ENCODE results near the gene TTLL9.

Gene TTLL9

GRCh38 chr20:31897541-31897940, 27.1 kb downstream of the TTLL9 start:
- no peak overlapping the region for H2AFZ ChIP-seq
- TF ChIP-seq, protein P1, sequence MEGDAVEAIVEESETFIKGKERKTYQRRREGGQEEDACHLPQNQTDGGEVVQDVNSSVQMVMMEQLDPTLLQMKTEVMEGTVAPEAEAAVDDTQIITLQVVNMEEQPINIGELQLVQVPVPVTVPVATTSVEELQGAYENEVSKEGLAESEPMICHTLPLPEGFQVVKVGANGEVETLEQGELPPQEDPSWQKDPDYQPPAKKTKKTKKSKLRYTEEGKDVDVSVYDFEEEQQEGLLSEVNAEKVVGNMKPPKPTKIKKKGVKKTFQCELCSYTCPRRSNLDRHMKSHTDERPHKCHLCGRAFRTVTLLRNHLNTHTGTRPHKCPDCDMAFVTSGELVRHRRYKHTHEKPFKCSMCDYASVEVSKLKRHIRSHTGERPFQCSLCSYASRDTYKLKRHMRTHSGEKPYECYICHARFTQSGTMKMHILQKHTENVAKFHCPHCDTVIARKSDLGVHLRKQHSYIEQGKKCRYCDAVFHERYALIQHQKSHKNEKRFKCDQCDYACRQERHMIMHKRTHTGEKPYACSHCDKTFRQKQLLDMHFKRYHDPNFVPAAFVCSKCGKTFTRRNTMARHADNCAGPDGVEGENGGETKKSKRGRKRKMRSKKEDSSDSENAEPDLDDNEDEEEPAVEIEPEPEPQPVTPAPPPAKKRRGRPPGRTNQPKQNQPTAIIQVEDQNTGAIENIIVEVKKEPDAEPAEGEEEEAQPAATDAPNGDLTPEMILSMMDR (IDR thresholded peaks at IDR 0.05) = no peak
- no peak overlapping the region for H3K27ac ChIP-seq
- H3K9me3 ChIP-seq (ENCODE audit: control insufficient read depth, low read length) = no peaks in the 10 kb centered on the region
- H3K79me2 ChIP-seq = no peaks in the 10 kb centered on the region
- no peak overlapping the region for H3K4me3 ChIP-seq (ENCODE audit: low read depth, low read length)
- no peaks in the 10 kb centered on the region for H3K27me3 ChIP-seq (ENCODE audit: control insufficient read depth, insufficient read depth, low read length)
- no peak overlapping the region for H3K9ac ChIP-seq
- H3K36me3 ChIP-seq (ENCODE audit: control insufficient read depth, insufficient read depth, low read length) = no peaks in the 10 kb centered on the region
- peaks cover 9% of the 10 kb centered on the region for H3K4me1 ChIP-seq
- H3K4me2 ChIP-seq (ENCODE audit: low read length) = no peak overlapping the region

GRCh38 chr20:31901615-31902014, 31.2 kb downstream of the TTLL9 start:
- H3K4me2 ChIP-seq (ENCODE audit: low read length) = no peak overlapping the region
- no peak overlapping the region for H3K9ac ChIP-seq
- TF ChIP-seq, protein P1 (IDR thresholded peaks at IDR 0.05) = no peak
- no peaks in the 10 kb centered on the region for H3K79me2 ChIP-seq
- no peak overlapping the region for H3K4me3 ChIP-seq (ENCODE audit: low read depth, low read length)
- H3K27me3 ChIP-seq (ENCODE audit: control insufficient read depth, insufficient read depth, low read length) = no peaks in the 10 kb centered on the region
- H3K36me3 ChIP-seq (ENCODE audit: control insufficient read depth, insufficient read depth, low read length) = no peaks in the 10 kb centered on the region
- H2AFZ ChIP-seq = no peak overlapping the region
- H3K4me1 ChIP-seq = no peaks in the 10 kb centered on the region
- H3K9me3 ChIP-seq (ENCODE audit: control insufficient read depth, low read length) = no peaks in the 10 kb centered on the region
- no peak overlapping the region for H3K27ac ChIP-seq

DNA sequence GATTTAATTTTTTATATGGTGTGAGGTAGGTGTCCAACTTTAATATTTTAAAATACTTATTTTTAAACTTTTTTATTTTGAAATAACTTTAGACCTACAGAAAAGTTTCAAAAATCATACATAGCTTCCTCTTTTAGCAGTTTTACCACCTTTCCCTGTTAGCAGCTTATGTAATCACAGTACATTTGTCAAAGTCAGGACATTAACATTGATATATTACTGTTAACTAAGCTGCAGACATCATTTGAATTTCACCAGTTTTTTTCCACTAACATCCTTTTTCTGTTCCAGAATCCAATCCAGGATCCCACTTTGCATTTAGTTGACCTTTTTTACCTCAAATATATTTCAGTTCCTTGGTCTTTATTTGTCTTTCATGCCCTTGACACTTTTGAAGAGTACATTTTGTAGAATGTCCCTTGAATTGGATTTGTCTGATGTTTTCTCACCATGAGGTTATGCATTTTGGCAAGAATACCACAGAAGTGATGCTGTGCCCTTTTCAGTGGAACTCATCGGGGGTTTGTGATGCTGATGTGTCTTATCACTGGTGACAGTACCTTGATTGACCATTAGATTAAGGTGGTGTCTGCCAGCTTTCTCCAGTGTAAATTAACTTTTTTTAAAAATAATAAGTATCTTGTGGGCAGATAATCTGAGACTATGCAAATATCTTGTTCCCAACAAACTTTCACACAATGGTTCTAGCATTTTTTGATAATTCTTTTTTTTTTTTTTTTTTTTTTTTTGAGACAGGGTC, 33.4 kb downstream of the TTLL9 start:
- no peak overlapping the region for H2AFZ ChIP-seq
- H3K36me3 ChIP-seq (ENCODE audit: control insufficient read depth, insufficient read depth, low read length) = no peaks in the 10 kb centered on the region
- H3K4me2 ChIP-seq (ENCODE audit: low read length) = no peak overlapping the region
- no peak overlapping the region for H3K27ac ChIP-seq
- no peaks in the 10 kb centered on the region for H3K27me3 ChIP-seq (ENCODE audit: control insufficient read depth, insufficient read depth, low read length)
- H3K79me2 ChIP-seq = no peaks in the 10 kb centered on the region
- H3K4me1 ChIP-seq = no peaks in the 10 kb centered on the region
- no peaks in the 10 kb centered on the region for H3K9me3 ChIP-seq (ENCODE audit: control insufficient read depth, low read length)
- no peak overlapping the region for H3K9ac ChIP-seq
- no peak overlapping the region for H3K4me3 ChIP-seq (ENCODE audit: low read depth, low read length)
- TF ChIP-seq, protein P1 (IDR thresholded peaks at IDR 0.05) = no peak

- H2AFZ ChIP-seq = no peak overlapping the region
- H3K9ac ChIP-seq = no peak overlapping the region
- no peaks in the 10 kb centered on the region for H3K36me3 ChIP-seq (ENCODE audit: control insufficient read depth, insufficient read depth, low read length)
- no peak overlapping the region for H3K27ac ChIP-seq
- H3K4me1 ChIP-seq = no peaks in the 10 kb centered on the region
- H3K4me3 ChIP-seq (ENCODE audit: low read depth, low read length) = no peak overlapping the region
- no peak overlapping the region for H3K4me2 ChIP-seq (ENCODE audit: low read length)
- H3K9me3 ChIP-seq (ENCODE audit: control insufficient read depth, low read length) = no peaks in the 10 kb centered on the region
- TF ChIP-seq, protein P1 (IDR thresholded peaks at IDR 0.05) = no peak
- no peaks in the 10 kb centered on the region for H3K79me2 ChIP-seq
- H3K27me3 ChIP-seq (ENCODE audit: control insufficient read depth, insufficient read depth, low read length) = no peaks in the 10 kb centered on the region
These were observed 35.6 kb downstream of the TTLL9 start for GRCh38 chr20:31906001-31906400.

DNA sequence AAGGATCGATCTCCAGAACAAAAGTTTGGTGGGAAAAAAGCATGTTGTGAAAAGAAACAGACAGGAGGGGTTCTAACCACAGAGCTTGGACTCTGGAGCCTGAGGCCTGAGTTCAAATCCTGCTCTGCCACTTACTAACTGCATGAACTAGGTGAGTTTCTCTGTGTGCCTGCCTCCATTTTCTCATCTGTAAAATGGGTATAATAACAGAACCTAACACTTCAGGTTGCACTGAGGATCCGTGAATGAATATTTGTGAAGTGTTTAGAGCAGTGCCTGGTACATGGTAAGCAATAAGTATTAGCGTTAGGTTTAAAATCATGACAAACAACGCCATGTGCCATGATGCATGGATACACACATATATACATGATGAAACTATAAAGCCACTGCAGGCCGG, 36.6 kb downstream of the TTLL9 start:
- H3K27ac ChIP-seq = no peak overlapping the region
- no peaks in the 10 kb centered on the region for H3K9me3 ChIP-seq (ENCODE audit: control insufficient read depth, low read length)
- H3K4me1 ChIP-seq = no peaks in the 10 kb centered on the region
- no peaks in the 10 kb centered on the region for H3K27me3 ChIP-seq (ENCODE audit: control insufficient read depth, insufficient read depth, low read length)
- TF ChIP-seq, protein P1 (IDR thresholded peaks at IDR 0.05) = no peak
- H2AFZ ChIP-seq = no peak overlapping the region
- no peak overlapping the region for H3K9ac ChIP-seq
- H3K4me3 ChIP-seq (ENCODE audit: low read depth, low read length) = no peak overlapping the region
- no peaks in the 10 kb centered on the region for H3K79me2 ChIP-seq
- H3K4me2 ChIP-seq (ENCODE audit: low read length) = no peak overlapping the region
- no peaks in the 10 kb centered on the region for H3K36me3 ChIP-seq (ENCODE audit: control insufficient read depth, insufficient read depth, low read length)
